Stimulated activated CD4-positive, alpha-beta T cell treated with anti-CD3 and anti-CD28 coated beads, Interleukin-15, amount 100 ng/mL, for 48 hours (primary cell): Measurements from ENCODE around the gene CACNA1I.

Source experiments
- DNase-seq, 2 donors: peaks; one replicate each; pipeline ENCODE4 v3.0.0-alpha.2; 2020; ENCODE audit warnings: low read depth in 2 of 2

CACNA1I gene

GRCh38 chr22:39568278-39568981 lies 2.1 kb upstream of the CACNA1I start:
- DNase-seq = no peak

GRCh38 chr22:39569066-39569465 lies 1.5 kb upstream of the CACNA1I start:
- no peak for DNase-seq

GRCh38 chr22:39570226-39570625 lies 327 bp upstream of the CACNA1I start:
- no peak for DNase-seq

GRCh38 chr22:39571538-39571937 lies 985 bp downstream of the CACNA1I start:
- DNase-seq = no peak

GRCh38 chr22:39574779-39575551 lies 4.4 kb downstream of the CACNA1I start:
- no peak for DNase-seq

- no peak for DNase-seq
These were observed 4.9 kb downstream of the CACNA1I start for GRCh38 chr22:39575552-39575825.

GRCh38 chr22:39576027-39576426 lies 5.5 kb downstream of the CACNA1I start:
- no peak for DNase-seq

GRCh38 chr22:39577366-39577765 lies 6.8 kb downstream of the CACNA1I start:
- no peak for DNase-seq

GRCh38 chr22:39577900-39578299 lies 7.3 kb downstream of the CACNA1I start:
- DNase-seq = no peak

GRCh38 chr22:39580006-39580441 lies 9.5 kb downstream of the CACNA1I start:
- no peak for DNase-seq

- no peak for DNase-seq
These were observed 10.2 kb downstream of the CACNA1I start for GRCh38 chr22:39580795-39581194.

GRCh38 chr22:39581303-39581702 lies 10.8 kb downstream of the CACNA1I start:
- DNase-seq = no peak

GRCh38 chr22:39583066-39583667 lies 12.6 kb downstream of the CACNA1I start:
- no peak for DNase-seq

GRCh38 chr22:39589875-39590274 lies 19.3 kb downstream of the CACNA1I start:
- DNase-seq = no peak

- DNase-seq = no peak
These were observed 21.8 kb downstream of the CACNA1I start for GRCh38 chr22:39592081-39593065.

- no peak for DNase-seq
These were observed 22.7 kb downstream of the CACNA1I start for GRCh38 chr22:39593066-39593930.

GRCh38 chr22:39593931-39594285 lies 23.4 kb downstream of the CACNA1I start:
- no peak for DNase-seq

GRCh38 chr22:39594411-39594810 lies 23.9 kb downstream of the CACNA1I start:
- no peak for DNase-seq

GRCh38 chr22:39595622-39596172 lies 25.1 kb downstream of the CACNA1I start:
- no peak for DNase-seq

- no peak for DNase-seq
These were observed 26.0 kb downstream of the CACNA1I start for GRCh38 chr22:39596601-39597000.
